GM20431 (cell line): Measurements from ENCODE around the gene MX2.

Experiments used
- in situ Hi-C: fragments of 300-500 bp; cut with MseI, MboI; formaldehyde crosslinking; loops from one replicate; pipeline ENCODE4 v1.15.0; 2020; ENCODE audit warnings: low sequenced_read_pairs; ENCODE audit not compliant: unreplicated experiment

MX2 gene

GRCh38 chr21:41337515-41337914 is 24.3 kb upstream of the MX2 start:
- in situ Hi-C loops = no loop called here

DNA sequence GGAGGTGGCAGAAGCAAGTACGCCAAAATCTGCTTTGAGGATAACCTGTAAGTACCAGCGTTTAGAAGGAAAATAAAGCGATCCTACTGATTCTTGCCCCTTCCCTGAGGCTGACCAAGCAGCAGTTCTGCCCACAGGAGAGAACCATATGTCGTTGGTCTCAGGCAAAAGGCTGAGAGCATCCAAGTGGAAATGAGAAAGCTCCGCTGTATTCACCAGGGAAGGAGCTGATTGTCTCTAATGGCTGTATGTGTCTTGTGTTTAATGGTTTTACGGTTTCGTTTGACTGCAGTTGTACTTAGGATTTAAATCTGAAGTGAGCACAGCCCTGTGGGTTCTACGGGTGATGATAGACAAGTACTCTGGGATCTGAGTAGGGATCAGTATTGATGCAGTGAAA is 23.4 kb upstream of the MX2 start:
- in situ Hi-C loops = no loop called here

DNA sequence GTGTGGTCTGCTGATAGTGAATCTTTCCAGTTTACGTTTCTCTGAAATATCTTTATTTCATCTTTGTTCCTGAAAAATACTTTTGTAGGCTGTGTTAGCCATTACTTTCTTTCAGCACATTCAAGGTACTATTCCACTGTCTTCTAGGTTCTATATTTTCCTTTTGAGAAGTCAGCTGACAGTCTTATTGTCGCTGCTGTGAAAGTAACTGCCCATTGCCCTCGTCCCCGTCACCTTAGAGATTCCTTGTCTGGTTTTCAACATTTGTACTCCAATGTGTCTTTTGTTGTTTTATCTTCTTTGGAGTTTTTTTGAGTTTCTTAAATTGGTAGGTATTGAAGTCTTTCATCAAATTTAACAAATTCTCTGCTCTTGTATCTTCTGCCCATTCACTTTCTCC is 19.8 kb upstream of the MX2 start:
- in situ Hi-C loops = no loop called here

GRCh38 chr21:41344146-41344545 is 17.7 kb upstream of the MX2 start:
- in situ Hi-C loops = no loop called here

GRCh38 chr21:41345356-41345755 is 16.5 kb upstream of the MX2 start:
- in situ Hi-C loops = no loop called here

DNA sequence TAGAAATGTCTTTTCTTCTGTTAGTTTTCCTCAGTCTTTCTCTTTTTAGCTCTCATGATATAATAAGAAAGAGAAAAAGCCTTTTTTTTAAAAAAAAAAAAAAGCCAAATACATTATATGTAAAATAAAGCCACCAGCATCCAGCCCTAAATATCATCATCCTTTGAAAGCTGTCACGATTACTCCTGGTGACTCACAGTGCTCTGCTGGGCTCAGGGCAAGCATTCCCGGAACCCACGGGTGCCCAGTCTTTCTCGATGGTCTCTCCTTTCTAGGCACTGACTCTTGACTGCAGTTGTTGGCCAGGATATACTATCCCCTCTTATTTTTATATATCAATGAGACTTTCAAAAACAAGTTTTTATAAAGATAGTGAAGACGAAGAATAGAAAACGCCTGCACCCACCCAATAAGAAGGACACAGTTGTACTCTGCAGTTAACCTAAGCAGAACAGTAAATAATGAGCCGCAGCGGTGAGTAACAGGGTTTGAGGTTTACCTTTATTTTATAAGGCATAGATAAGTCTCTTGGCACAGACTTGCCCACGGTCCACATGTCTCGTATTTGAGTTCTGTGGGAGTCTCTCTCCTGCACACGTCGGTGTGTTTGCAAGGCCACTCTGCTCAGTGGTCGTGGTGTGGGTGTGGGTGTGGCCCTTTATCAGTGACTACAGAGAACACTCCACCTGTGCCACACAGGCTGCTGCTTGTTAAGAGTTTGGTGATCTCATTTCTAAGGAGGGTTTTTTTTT is 15.7 kb upstream of the MX2 start:
- in situ Hi-C loops = no loop called here

GRCh38 chr21:41346758-41347157 is 15.1 kb upstream of the MX2 start:
- in situ Hi-C loops = no loop called here

- in situ Hi-C loops = no loop called here
Measured at GRCh38 chr21:41348434-41348833, 13.4 kb upstream of the MX2 start.

DNA sequence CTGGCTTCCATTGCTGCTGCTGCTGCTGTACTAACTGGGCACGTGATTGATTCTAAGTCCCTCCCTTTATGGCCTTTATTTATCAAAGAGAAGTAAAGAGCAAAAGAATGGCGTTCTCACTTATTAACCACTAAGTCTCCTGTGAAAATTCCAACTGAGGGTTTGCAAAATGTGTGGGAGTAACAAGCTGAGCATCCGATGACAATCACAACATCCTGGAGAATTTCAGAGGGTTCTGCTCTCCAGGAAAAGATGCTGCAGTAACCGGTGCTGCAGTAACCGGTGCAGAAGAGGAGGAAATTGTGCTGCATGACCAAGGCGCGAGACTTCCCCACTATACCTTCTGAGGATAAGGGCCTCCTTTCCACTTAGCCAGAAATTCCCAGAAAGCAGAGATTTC is 12.7 kb upstream of the MX2 start:
- in situ Hi-C loops = no loop called here

DNA sequence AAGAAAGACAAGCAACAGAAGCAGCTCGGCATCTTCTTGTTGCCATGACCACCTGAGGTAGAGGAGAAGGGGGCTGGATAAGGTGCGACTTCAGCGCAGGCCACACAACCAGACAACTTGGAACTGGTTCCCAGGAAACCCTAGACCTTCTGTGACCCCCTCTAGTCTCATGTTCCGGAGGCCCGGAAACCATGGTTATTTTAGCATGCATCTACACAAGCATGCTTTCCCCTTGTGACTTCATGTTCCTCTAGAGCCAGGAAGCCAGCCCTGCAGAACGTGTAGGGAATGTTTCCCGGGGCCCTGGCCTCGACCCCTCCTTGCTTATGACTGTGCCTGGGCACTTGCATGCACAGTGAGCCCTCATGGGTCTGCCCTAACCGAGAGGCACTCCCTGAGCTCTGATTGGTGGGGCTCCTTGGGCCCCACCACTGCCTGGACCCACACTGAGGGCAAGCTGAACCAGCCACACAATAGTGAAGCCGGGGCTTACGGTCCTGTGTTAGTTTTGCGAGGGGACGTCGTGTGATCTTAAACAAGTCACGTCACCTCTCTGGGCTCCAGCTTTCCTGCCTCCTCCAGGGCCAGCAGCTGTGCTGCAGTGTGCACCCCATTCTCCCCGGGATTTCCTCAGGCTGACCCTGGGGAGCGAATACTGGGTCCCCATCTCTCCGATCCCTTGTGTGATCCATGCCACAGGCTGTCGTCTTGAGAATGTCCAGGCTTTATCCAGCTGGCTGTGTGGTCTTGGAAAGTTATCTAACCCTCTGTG is 12.0 kb upstream of the MX2 start:
- in situ Hi-C loops = loop anchor here (10.0 kb wide), 1 partner anchor 65 kb away; no protein-coding TSS in a partner anchor

DNA sequence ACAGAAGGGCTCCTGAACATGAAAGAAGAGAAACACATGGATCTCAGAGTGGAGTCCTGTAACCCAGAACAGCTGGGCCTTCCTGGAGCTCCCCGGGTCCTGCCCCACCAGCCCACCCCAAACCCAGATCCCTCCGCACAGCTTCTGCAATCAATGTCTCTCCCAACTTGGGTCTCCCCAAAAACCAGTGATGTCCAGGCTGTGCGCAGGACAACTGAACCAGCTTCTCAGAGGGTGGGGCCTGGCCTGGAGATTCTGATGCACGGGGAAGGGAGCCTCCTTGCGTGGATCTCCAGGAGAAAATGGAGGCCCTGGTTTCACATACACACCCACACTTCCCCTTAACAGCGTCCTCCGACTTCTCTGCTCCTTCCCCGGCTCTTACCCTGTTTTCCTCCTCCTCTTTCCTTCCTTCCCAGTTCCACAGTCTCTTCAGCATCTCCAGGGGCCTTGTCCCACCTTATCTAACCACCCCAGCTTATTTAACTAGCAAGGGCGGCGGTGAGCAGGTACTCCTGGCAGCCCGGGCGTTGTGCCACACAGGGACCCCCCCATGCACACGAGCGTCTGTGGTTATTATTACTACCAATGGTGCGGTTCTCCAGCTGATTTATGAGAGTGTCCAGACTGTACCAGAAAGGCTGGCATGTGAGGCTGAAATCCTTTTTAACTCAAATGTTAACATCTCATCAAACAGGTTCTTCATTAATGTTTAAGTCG is 11.2 kb upstream of the MX2 start:
- in situ Hi-C loops = loop anchor here (10.0 kb wide), 1 partner anchor 64 kb away; no protein-coding TSS in a partner anchor

DNA sequence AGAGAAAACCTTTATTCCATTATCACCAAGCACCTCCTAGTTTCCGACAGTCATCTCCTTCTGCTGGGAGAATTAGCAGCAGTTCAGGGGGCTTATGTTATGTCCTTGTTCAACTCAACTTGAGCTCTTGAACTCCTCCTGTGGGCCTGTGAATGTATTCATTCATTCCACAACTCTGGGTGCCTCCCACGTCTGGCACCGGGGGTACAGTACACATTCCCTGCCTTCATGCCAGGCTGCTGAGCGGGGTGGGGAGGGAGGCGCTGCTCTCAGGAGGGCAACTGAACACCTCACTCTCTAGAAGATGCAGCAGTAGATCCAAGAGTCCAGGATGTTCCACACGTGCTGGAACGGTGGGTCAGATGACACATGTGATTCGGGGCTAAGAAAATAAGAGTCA is 4.3 kb upstream of the MX2 start:
- in situ Hi-C loops = loop anchor here (10.0 kb wide), 1 partner anchor 57 kb away; no protein-coding TSS in a partner anchor

DNA sequence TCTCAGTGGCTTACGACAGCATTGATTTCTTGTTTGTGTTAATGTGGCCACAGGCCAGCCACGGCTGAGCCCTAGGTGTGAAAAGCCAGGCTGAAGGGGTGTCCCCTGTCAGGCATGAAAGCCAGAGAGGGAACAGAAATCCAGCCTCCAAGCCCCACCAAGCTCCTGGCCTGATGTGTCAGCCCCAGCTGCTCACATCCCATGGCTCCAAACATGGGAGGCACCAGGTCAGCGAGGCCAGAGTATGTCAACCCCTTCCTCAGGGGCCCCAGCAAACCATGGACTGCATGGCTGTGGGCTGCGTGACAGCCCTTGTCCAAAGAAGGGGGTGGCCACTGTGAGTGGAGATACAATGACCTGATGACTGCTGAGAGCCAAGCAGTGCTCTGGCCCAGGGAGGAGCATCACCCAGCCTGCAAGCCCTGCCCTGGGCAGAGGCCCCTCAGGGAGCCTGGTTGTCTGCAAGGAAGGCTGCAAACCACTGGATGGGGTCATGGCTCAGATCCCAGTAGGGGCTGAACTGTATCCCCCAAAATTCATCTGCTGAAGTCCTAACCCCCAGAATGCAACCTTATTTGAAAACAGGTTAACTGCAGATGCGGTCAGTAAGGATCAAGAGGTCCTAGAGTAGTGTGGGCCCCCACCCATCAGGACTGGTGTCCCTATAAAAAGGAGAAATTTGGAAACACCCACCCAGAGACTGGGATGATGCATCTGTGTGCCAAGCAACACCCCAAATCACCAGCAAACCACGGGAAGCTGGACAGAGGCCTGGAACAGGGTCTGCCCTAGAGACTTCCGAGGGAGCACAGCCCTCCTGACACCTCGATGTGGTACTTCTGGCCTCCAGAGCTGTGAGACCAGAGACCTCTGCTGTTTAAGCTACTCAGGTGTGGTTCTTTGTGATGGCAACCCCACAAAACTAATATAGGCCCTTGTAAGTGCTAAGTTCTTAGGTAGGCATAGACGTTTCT is 3.3 kb upstream of the MX2 start:
- in situ Hi-C loops = loop anchor here (10.0 kb wide), 1 partner anchor 56 kb away; no protein-coding TSS in a partner anchor

DNA sequence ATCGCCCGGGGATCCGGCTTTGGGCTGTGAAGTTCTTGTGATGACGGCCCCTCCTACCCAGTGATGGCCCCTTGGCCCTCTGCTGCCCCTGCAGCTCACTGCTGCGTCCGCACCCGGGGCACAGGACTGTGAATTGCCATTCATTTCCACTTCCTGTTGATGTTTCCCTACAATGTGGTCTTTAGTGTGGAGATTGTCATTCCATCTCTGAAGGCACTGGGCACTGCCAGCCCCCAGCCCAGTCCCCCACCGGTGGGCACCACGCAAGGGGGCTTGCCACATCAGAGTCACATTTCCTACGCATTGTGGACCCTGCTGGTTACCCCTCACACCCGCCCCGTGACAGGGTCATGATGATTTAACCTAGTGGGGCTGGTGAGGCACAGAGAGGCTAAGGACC is 2.5 kb upstream of the MX2 start:
- in situ Hi-C loops = loop anchor here (10.0 kb wide), 1 partner anchor 56 kb away; no protein-coding TSS in a partner anchor

DNA sequence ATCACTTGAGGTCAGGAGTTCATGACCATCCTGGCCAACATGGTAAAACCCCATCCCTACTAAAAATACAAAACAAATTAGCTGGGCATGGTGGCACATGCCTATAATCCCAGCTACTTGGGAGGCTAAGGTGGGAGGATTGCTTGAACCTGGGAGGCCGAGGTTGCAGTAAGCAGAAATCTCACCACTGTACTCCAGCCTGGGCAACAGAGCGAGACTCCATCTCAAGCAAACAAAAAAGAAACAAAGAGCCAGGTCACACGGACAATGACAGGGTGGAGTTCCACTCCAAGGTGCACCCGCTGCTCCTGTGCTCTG is 2.1 kb upstream of the MX2 start:
- in situ Hi-C loops = loop anchor here (10.0 kb wide), 1 partner anchor 55 kb away; no protein-coding TSS in a partner anchor

- in situ Hi-C loops = no loop called here
Measured at GRCh38 chr21:41360072-41360821, 1.6 kb upstream of the MX2 start.

DNA sequence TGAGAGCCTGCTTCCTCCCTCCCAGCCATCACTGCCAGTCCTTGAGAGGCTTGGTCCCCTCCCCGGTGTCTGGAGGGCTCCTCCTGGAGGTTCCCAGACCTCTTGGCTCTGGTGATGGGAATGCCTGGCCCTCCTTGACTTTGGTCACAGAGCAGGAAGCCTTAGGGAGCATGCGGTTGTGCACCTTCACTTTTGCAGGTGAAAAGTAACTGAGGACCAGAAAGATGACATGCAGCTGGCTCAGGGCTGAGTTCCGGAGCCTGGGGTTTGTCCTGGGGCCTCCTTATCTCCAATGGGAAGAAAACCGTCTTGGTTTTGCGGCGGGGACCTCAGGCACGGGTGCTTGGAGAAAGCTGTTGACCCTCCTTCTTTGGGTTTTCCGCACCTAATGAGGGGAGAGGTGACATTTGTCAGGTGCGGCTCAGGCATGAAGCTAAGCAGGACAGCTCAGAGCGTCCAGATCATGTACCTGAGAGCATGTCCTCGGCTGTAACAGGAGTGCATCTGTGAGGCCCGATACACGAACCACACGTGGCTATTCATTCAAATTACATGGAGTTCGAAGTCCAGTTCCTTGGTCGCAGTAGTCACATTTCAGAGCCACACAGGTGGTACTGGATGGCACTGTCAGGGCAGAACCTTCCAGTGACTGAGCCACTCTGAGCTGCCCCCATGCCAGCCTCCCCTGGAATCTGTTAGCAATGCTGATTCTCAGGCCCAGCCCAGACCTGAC is 608 bp upstream of the MX2 start:
- in situ Hi-C loops = no loop called here

DNA sequence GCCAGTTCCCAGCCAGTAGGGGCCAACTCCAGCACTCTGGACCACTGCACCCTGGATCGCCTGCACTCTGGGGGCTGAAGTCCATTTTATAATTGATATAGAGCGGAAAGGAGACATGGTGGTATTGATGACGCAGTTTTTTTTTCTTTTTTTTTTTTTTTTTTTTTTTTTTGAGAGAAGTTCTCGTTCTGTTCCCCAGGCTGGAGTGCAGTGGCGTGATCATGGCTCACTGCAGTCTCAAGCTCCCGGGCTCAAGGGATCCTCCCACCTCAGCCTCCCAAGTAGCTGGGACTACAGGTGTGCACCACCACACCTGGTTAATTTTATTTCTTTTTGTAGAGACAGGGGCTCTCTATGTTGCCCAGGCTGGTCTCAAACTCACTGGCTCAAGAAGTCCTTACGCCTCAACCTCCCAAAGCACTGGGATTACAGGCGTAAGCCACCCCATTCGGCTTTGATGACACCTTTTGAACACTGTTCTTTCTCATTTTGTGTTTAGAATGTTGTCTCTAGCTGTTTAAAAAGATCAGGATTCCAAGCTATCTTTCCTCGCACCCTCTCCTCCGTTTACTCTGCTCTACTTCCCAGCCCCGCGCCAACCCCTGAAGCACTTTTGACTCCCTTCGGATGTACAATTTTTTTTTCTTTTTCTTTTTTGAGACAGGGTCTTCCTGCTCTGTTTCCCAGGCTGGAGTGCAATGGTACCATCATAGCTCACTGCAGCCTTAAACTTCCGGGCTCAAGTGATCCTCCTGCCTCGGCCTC is 960 bp downstream of the MX2 start:
- in situ Hi-C loops = no loop called here
